ENCODE measurements around the gene GJC3. TPM values are rescaled to one million over a fixed set of nuclear protein-coding genes. Genes with fewer than 3 reads are reported as not detected.
"Not testable (repeated sequence)": the region's sequence is repeated elsewhere in the genome, so short reads cannot be mapped to it uniquely, and the experiment has no call there.

The GJC3 gene
- total and polyA plus RNA-seq, 2 experiments from 2014 or later, result not detected

- 94% methylated on average over 6 of the region's 6 CpGs for WGBS (ENCODE audit: low lambda C conversion rate, missing lambda C conversion rate)
Measured at GRCh38 chr7:99897322-99898022, 31.9 kb downstream of the GJC3 start.

GRCh38 chr7:99894738-99895137 is 34.7 kb downstream of the GJC3 start:
- Histone ChIP-seq H3K4me2 (no peak overlapping the region), H2AFZ (no peak overlapping the region), H3K27ac (no peak overlapping the region), H3K36me3 (replicated peaks; ENCODE audit: insufficient read depth, low read depth) (no peaks in the 10 kb centered on the region), H3K9me2 (replicated peaks; ENCODE audit: insufficient read depth) (no peaks in the 10 kb centered on the region), H3K27me3 (no peaks in the 10 kb centered on the region), H3K4me1 (ENCODE audit: insufficient read depth) (peaks cover 3% of the 10 kb centered on the region), H3K4me3 (no peak overlapping the region), H3K79me2 (no peaks in the 10 kb centered on the region), H4K20me1 (ENCODE audit: insufficient read depth, poor library complexity, severe bottlenecking) (no peaks in the 10 kb centered on the region), H3K9me3 (ENCODE audit: low read depth) (no peaks in the 10 kb centered on the region)
- TF ChIP-seq CTCF (IDR thresholded peaks at IDR 0.05; ENCODE audit: poor library complexity) (no peak), EZH2phosphoT487 (IDR thresholded peaks at IDR 0.05; ENCODE audit: low read depth, severe bottlenecking, unreplicated experiment) (no peak), EZH2 (IDR thresholded peaks at IDR 0.05; ENCODE audit: borderline replicate concordance) (no peak)
- no peak for DNase-seq (ENCODE audit: low spot score)

More at GRCh38 chr7:99897322-99898022, 31.9 kb downstream of the GJC3 start:
- H3K4me1 ChIP-seq (ENCODE audit: insufficient read depth), result peaks cover 3% of the 10 kb centered on the region
- DNase-seq (ENCODE audit: low spot score), result no peak
- no peak overlapping the region for H2AFZ ChIP-seq
- H3K4me2 ChIP-seq, result no peak overlapping the region
- H3K27me3 ChIP-seq, result no peaks in the 10 kb centered on the region
- H3K9me3 ChIP-seq (ENCODE audit: low read depth), result no peaks in the 10 kb centered on the region
- no peaks in the 10 kb centered on the region for H3K9me2 ChIP-seq (replicated peaks; ENCODE audit: insufficient read depth)
- H3K27ac ChIP-seq, result no peak overlapping the region
- no peaks in the 10 kb centered on the region for H4K20me1 ChIP-seq (ENCODE audit: insufficient read depth, poor library complexity, severe bottlenecking)
- no peak overlapping the region for H3K4me3 ChIP-seq
- TF ChIP-seq EZH2 (IDR thresholded peaks at IDR 0.05; ENCODE audit: borderline replicate concordance), result no peak
- TF ChIP-seq CTCF (IDR thresholded peaks at IDR 0.05; ENCODE audit: poor library complexity), result no peak
- TF ChIP-seq EZH2phosphoT487 (IDR thresholded peaks at IDR 0.05; ENCODE audit: low read depth, severe bottlenecking, unreplicated experiment), result no peak
- H3K36me3 ChIP-seq (replicated peaks; ENCODE audit: insufficient read depth, low read depth), result no peaks in the 10 kb centered on the region
- no peaks in the 10 kb centered on the region for H3K79me2 ChIP-seq

GRCh38 chr7:99893280-99893679 is 36.1 kb downstream of the GJC3 start:
- H3K9me2 ChIP-seq (replicated peaks; ENCODE audit: insufficient read depth), result no peaks in the 10 kb centered on the region
- H3K36me3 ChIP-seq (replicated peaks; ENCODE audit: insufficient read depth, low read depth), result no peaks in the 10 kb centered on the region
- no peak overlapping the region for H2AFZ ChIP-seq
- H3K4me2 ChIP-seq, result no peak overlapping the region
- H4K20me1 ChIP-seq (ENCODE audit: insufficient read depth, poor library complexity, severe bottlenecking), result no peaks in the 10 kb centered on the region
- H3K4me3 ChIP-seq, result no peak overlapping the region
- no peaks in the 10 kb centered on the region for H3K4me1 ChIP-seq (ENCODE audit: insufficient read depth)
- no peak overlapping the region for H3K27ac ChIP-seq
- no peaks in the 10 kb centered on the region for H3K27me3 ChIP-seq
- no peak for DNase-seq (ENCODE audit: low spot score)
- TF ChIP-seq EZH2phosphoT487 (IDR thresholded peaks at IDR 0.05; ENCODE audit: low read depth, severe bottlenecking, unreplicated experiment) (no peak), CTCF (IDR thresholded peaks at IDR 0.05; ENCODE audit: poor library complexity) (no peak), EZH2 (IDR thresholded peaks at IDR 0.05; ENCODE audit: borderline replicate concordance) (no peak)
- 89% methylated on average over 5 of the region's 5 CpGs for WGBS (ENCODE audit: low lambda C conversion rate, missing lambda C conversion rate)
- H3K9me3 ChIP-seq (ENCODE audit: low read depth), result no peaks in the 10 kb centered on the region
- no peaks in the 10 kb centered on the region for H3K79me2 ChIP-seq

GRCh38 chr7:99890348-99890747 is 39.1 kb downstream of the GJC3 start:
- H2AFZ ChIP-seq; H3K27me3 ChIP-seq; H3K36me3 ChIP-seq (replicated peaks; ENCODE audit: insufficient read depth, low read depth); H3K4me3 ChIP-seq; H3K4me1 ChIP-seq (ENCODE audit: insufficient read depth); H3K9me2 ChIP-seq (replicated peaks; ENCODE audit: insufficient read depth); H3K79me2 ChIP-seq; DNase-seq (ENCODE audit: low spot score); H3K9me3 ChIP-seq (ENCODE audit: low read depth); H3K4me2 ChIP-seq; H4K20me1 ChIP-seq (ENCODE audit: insufficient read depth, poor library complexity, severe bottlenecking); H3K27ac ChIP-seq: not testable (repeated sequence)
- 97% methylated on average over 2 of the region's 2 CpGs for WGBS (ENCODE audit: low lambda C conversion rate, missing lambda C conversion rate)

- not testable (repeated sequence) for DNase-seq (ENCODE audit: low spot score); H3K36me3 ChIP-seq (replicated peaks; ENCODE audit: insufficient read depth, low read depth); H2AFZ ChIP-seq; H3K4me3 ChIP-seq; H3K27ac ChIP-seq; H3K4me1 ChIP-seq (ENCODE audit: insufficient read depth); H3K27me3 ChIP-seq; H3K4me2 ChIP-seq; H3K9me2 ChIP-seq (replicated peaks; ENCODE audit: insufficient read depth); H3K79me2 ChIP-seq; H4K20me1 ChIP-seq (ENCODE audit: insufficient read depth, poor library complexity, severe bottlenecking); H3K9me3 ChIP-seq (ENCODE audit: low read depth)
- 91% methylated on average over 9 of the region's 29 CpGs for WGBS (ENCODE audit: low lambda C conversion rate, missing lambda C conversion rate)
Measured at GRCh38 chr7:99888366-99888765, 41.1 kb downstream of the GJC3 start.

All from hepatocyte (in vitro differentiated cells).